AG09309 (cell line): Measurements from ENCODE around the gene ARL4C.

ENCODE experiments used
- DNase-seq: peaks from one replicate; pipeline ENCODE4 v3.0.0-alpha.2; 2010; ENCODE audit warnings: low read depth
- H3K4me3 ChIP-seq: 2 replicates; pipeline ENCODE4 v1.5.1; 2011; ENCODE audit warnings: mild to moderate bottlenecking, low read depth, low read length, moderate library complexity; ENCODE audit not compliant: control insufficient read depth
- TF ChIP-seq, protein P1 (sequence below): IDR thresholded peaks from 2 replicates; pipeline ENCODE4 v1.5.1; 2011; ENCODE audit warnings: mild to moderate bottlenecking, low read depth, low read length, inconsistent platforms; ENCODE audit not compliant: insufficient read depth, control insufficient read depth; ENCODE audit errors: missing control alignments

Gene ARL4C

DNA sequence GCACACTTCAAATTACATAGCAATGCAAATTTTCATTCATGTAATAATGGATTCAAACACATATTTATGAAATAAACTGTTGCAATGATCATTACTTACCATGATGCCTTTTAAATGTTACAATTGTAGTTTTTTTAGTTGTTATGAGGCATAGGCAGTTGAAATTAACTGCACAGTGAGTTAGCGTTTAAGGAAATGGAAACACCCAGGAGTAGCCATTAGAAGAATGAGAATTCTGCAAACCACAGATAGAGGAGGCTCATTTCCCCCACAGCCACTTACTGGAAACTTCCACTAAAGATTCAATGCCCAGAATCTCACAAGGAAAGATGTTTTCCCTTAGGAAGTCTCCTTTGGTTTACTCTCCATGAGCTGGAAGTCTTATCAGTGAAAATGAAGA lies 8.4 kb downstream of the ARL4C start:
- TF ChIP-seq, protein P1, sequence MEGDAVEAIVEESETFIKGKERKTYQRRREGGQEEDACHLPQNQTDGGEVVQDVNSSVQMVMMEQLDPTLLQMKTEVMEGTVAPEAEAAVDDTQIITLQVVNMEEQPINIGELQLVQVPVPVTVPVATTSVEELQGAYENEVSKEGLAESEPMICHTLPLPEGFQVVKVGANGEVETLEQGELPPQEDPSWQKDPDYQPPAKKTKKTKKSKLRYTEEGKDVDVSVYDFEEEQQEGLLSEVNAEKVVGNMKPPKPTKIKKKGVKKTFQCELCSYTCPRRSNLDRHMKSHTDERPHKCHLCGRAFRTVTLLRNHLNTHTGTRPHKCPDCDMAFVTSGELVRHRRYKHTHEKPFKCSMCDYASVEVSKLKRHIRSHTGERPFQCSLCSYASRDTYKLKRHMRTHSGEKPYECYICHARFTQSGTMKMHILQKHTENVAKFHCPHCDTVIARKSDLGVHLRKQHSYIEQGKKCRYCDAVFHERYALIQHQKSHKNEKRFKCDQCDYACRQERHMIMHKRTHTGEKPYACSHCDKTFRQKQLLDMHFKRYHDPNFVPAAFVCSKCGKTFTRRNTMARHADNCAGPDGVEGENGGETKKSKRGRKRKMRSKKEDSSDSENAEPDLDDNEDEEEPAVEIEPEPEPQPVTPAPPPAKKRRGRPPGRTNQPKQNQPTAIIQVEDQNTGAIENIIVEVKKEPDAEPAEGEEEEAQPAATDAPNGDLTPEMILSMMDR = no peak
- no peak for DNase-seq
- no peak overlapping the region for H3K4me3 ChIP-seq

DNA sequence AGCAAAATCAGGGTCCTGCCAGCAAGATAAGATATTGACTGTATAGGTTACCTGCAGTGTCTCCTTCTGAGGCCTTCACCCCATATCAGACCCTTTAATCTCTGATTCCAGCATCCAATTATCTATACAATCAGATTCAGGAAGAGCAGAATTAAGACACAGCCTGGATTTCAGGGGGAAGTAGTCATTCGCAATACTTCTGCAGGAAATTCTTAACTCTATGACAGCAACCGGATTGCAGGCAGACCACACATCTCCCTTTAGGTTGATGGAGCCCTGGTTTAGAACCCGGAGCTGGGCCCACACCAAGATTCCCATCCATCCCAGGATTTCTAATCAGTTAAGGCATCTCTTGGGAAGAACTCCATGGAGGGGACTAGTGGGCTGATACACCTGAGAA lies 9.5 kb downstream of the ARL4C start:
- no peak overlapping the region for H3K4me3 ChIP-seq
- no peak for DNase-seq
- TF ChIP-seq, protein P1 = no peak

DNA sequence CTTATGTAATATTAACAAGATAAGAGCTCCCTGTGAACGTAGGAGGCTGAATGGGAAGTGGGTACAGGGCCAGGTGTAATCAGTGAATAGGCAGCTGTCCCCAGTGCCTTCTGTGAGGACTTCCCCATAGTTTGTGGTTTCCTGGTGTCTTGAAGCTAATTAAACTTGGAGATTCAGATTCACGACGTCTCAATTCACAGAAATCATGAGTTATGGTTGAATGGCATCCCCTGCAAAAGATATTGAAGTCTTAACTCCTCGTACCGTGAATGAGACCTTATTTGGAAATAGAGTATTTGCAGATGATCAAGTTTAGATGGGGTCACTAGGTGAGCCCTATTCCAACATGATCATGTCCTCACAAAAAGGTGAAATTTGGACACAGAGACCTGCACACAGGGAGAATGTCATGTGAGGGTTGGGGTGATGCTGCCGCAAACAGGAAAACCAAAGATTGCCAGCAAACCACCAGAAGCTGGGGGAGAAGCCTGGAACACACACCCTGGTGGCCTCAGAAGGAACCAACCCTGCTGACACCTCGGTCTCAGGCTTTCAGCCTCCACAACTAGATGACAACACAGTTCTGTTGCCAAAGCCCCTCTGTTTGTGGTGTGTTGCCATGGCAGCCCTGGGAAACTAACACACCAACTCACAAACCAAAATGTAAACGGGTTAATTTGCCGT lies 13.2 kb downstream of the ARL4C start:
- TF ChIP-seq, protein P1 = peak; percentile 16
- no peak for DNase-seq
- no peak overlapping the region for H3K4me3 ChIP-seq

DNA sequence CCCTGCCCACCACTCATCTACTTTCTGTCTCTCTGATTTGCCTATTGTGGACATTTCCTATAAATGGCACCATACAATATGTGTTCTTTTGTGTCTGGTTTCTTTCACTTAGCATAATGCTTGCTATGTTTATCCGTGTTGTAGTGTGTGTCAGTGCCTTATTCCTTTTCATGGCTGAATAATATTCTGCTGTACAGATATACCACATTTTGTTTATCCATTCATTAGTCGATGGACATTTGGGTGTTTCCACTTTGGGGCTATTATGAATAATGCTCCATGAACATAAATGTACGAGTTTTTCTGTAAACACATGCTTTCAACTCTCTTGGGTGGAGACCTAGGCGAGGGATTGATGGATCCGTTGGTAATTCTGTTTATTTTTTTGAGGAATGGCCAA lies 15.6 kb downstream of the ARL4C start:
- no peak for DNase-seq
- H3K4me3 ChIP-seq = no peak overlapping the region
- TF ChIP-seq, protein P1 = no peak

DNA sequence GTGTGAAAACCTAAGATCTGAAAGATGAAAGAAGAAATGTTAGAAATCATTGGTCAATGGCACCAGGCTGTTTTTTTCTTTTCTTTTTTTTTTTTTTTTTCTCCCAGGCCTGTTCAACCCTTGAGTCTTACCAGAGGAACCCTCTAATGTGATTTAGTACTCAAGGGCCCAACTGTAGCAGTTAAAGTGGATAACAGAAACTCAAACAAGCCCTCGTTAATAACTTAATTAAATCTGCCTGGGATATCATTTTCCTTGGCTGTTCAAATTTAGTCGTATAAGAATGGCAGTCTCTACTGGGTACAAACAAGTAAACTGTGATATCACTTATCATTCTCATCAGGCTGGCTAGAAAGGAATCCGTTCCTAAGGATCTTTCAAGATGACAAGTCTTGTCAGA lies 16.5 kb downstream of the ARL4C start:
- TF ChIP-seq, protein P1 = no peak
- H3K4me3 ChIP-seq = no peak overlapping the region
- DNase-seq = no peak

DNA sequence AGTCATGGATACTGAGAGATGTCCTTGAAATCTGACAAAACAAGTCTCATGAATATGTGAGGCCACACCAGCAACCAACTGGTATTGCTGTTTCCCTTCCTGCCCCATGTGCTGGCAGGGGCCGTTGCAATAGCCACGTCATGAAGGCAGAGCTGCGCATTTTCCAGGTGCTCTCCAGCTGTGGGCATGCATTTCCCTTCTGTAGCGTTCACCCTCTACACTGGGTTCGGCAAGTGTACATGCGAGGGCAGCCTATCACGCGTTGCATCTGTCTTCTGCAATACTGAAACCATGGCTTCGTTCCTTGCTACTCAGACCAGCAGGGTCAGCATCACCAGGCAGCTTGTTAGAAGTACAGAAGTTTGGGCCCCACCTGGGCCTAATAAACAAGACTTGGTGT lies 17.4 kb downstream of the ARL4C start:
- TF ChIP-seq, protein P1 = no peak
- no peak overlapping the region for H3K4me3 ChIP-seq
- DNase-seq = no peak
